Endothelial cell (in vitro differentiated cells): ENCODE data around the gene AK1. TPM values are rescaled to one million over a fixed set of nuclear protein-coding genes. Genes with fewer than 3 reads are reported as not detected.

ENCODE experiments used
- DNase-seq: peaks from one replicate; pipeline ENCODE4 v3.0.0; 2021; ENCODE audit warnings: low spot score
- H3K27ac Mint-ChIP-seq: one replicate; pipeline ENCODE4 v1.8.0; 2021; ENCODE audit warnings: mixed read lengths, inconsistent platforms; ENCODE audit not compliant: unreplicated experiment
- H3K27me3 Mint-ChIP-seq: one replicate; pipeline ENCODE4 v1.8.0; 2021; ENCODE audit warnings: mild to moderate bottlenecking, moderate library complexity, mixed read lengths, inconsistent platforms; ENCODE audit not compliant: unreplicated experiment
- H3K36me3 Mint-ChIP-seq: one replicate; pipeline ENCODE4 v1.8.0; 2021; ENCODE audit warnings: mild to moderate bottlenecking, low read depth, mixed read lengths, inconsistent platforms; ENCODE audit not compliant: unreplicated experiment
- H3K4me1 Mint-ChIP-seq: one replicate; pipeline ENCODE4 v1.8.0; 2021; ENCODE audit warnings: mild to moderate bottlenecking, mixed read lengths, inconsistent platforms; ENCODE audit not compliant: unreplicated experiment
- H3K4me3 Mint-ChIP-seq: one replicate; pipeline ENCODE4 v1.8.0; 2021; ENCODE audit warnings: mild to moderate bottlenecking, mixed read lengths, inconsistent platforms; ENCODE audit not compliant: unreplicated experiment
- H3K9me3 Mint-ChIP-seq: one replicate; pipeline ENCODE4 v1.8.0; 2021; ENCODE audit warnings: mixed read lengths, inconsistent platforms; ENCODE audit not compliant: unreplicated experiment
- CTCF ChIP-seq: fragments of 200-600 bp; sonication (generic); IDR thresholded peaks from one replicate; pipeline ENCODE4 v1.5.0; 2021; ENCODE audit warnings: antibody characterized with exemption; ENCODE audit not compliant: unreplicated experiment
- total RNA-seq: library from RNA; stranded (reverse); fragmentation: NEBNext Ultra II Directional; extraction: Animal tissue kit (Norgen Biotek cat#: 25700); gene quantifications from one replicate; pipeline ENCODE4 v1.2.1, GENCODE V29; 2021; ENCODE audit not compliant: unreplicated experiment

Gene AK1
- total RNA-seq, 1 donor from 2014 or later: 63.3 TPM

GRCh38 chr9:127874301-127875221 is 2.9 kb downstream of the AK1 start:
- H3K27me3 Mint-ChIP-seq: peaks cover 12% of the 10 kb centered on the region
- H3K36me3 Mint-ChIP-seq: peaks cover 15% of the 10 kb centered on the region
- no peak overlapping the region for H3K4me3 Mint-ChIP-seq
- H3K27ac Mint-ChIP-seq: no peak overlapping the region
- H3K9me3 Mint-ChIP-seq: no peaks in the 10 kb centered on the region
- DNase-seq: no peak
- no peak for TF ChIP-seq CTCF
- H3K4me1 Mint-ChIP-seq: peaks cover 16% of the 10 kb centered on the region

DNA sequence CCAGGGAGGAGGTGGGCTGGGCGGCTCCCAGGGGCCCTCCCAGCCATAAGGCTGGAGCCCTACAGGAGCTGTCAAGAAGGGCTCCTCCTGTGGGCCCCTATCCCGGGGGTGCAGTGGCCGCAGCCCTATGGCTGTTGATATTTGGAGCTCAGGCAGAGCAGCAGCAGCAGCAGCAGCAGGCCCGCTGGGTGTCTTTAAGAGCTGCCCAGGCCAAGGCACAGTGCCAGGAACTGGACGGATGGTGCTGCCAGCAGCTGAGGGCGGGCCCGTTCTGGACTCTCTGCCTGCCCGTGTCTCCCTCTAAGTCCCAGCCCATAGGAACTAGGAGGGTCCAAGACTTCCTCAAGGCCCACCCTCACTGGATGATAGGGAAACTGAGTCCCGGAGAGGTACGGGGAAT is 3.6 kb downstream of the AK1 start:
- no peaks in the 10 kb centered on the region for H3K9me3 Mint-ChIP-seq
- no peak for DNase-seq
- peaks cover 13% of the 10 kb centered on the region for H3K36me3 Mint-ChIP-seq
- no peak for TF ChIP-seq CTCF
- no peak overlapping the region for H3K4me3 Mint-ChIP-seq
- peaks cover 13% of the 10 kb centered on the region for H3K27me3 Mint-ChIP-seq
- no peak overlapping the region for H3K27ac Mint-ChIP-seq
- H3K4me1 Mint-ChIP-seq: peaks cover 17% of the 10 kb centered on the region

DNA sequence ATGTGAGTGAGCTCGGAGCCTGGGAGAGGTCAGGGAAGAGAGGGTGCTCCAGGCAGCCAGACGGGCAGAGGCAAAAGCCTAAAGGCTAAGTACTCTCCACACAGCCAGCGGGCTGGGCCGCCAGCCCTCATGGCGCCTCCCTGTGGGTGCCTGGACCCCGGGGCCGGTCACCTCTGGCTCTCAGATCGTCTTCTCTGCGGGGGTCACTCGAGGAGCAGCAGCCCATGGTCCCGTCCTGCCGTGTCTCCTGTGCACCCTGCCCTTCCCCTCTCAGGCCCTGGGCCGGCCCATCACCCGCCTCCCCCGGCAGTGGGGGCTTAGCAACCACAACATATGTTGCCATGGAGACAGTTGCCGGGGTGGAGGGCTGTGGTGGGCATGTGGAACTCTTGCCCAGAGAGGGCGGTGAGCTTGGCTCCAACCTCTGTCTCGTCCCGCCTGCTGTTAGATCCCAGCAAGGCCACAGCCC is 4.2 kb downstream of the AK1 start:
- DNase-seq: no peak
- Mint-ChIP-seq H3K36me3 (peaks cover 12% of the 10 kb centered on the region), H3K27me3 (peaks cover 13% of the 10 kb centered on the region), H3K4me1 (peaks cover 18% of the 10 kb centered on the region), H3K27ac (no peak overlapping the region), H3K9me3 (no peaks in the 10 kb centered on the region), H3K4me3 (no peak overlapping the region)
- no peak for TF ChIP-seq CTCF

- Mint-ChIP-seq H3K36me3 (peaks cover 12% of the 10 kb centered on the region), H3K4me3 (no peak overlapping the region), H3K27me3 (peaks cover 13% of the 10 kb centered on the region), H3K9me3 (no peaks in the 10 kb centered on the region), H3K4me1 (peaks cover 18% of the 10 kb centered on the region), H3K27ac (no peak overlapping the region)
- TF ChIP-seq CTCF: no peak
- no peak for DNase-seq
Measured at GRCh38 chr9:127872369-127873222, 4.9 kb downstream of the AK1 start.
